ENCODE data around the gene SPINK2.
A peak's percentile ranks its signal among the peaks of the same experiment; 100 is the strongest.

SPINK2 gene

GRCh38 chr4:56828784-56829535, 7.5 kb upstream of the SPINK2 start:
- Histone ChIP-seq H3K36me3 (ENCODE audit: control insufficient read depth in 4 of 4, insufficient read depth in 4 of 4, low read length in 3 of 4) (no peaks in the 10 kb centered on the region), H3K27ac (ENCODE audit: insufficient read depth in 1 of 2, low read depth in 1 of 2, low read length in 2 of 2, poor library complexity in 1 of 2, severe bottlenecking in 2 of 2) (no peak overlapping the region), H3K27me3 (replicated peaks in 2 of 5; ENCODE audit: control insufficient read depth in 4 of 5, insufficient read depth in 5 of 5, low read length in 4 of 5) (no peaks in the 10 kb centered on the region), H3K4me1 (ENCODE audit: control extremely low read depth in 1 of 4, control insufficient read depth in 4 of 4, insufficient read depth in 4 of 4, low read length in 3 of 4) (peaks cover 0 to 20% (median 8%) of the 10 kb centered on the region in 4 experiments), H3K9me3 (ENCODE audit: control extremely low read depth in 1 of 5, control insufficient read depth in 4 of 5, insufficient read depth in 2 of 5, low read depth in 1 of 5, low read length in 4 of 5) (peaks cover 0 to 4% (median 0%) of the 10 kb centered on the region in 5 experiments), H3K4me3 (ENCODE audit: control insufficient read depth in 1 of 7, extremely low read depth in 1 of 7, insufficient read depth in 4 of 7, low read depth in 2 of 7, low read length in 6 of 7) (no peak overlapping the region)
- ChIA-PET POLR2A (interaction anchor here (0.7 kb wide), 1 partner anchor 26 kb away, joined by 3 read pairs; no protein-coding TSS in a partner anchor), CTCF (interaction anchor here (0.5 to 2.1 kb wide), 8 partner anchors 13 to 404 kb away, joined by 3 to 4 read pairs (median 3); partner anchors contain the start of genes PAICS and PPAT)
- 100% methylated on average over 1 of the region's 1 CpG for WGBS (ENCODE audit: insufficient coverage)
- DNase-seq = peak in 2 of 3 donors; percentile 43 to 62

- no peaks in the 10 kb centered on the region for H3K27me3 ChIP-seq (replicated peaks in 2 of 5; ENCODE audit: control insufficient read depth in 4 of 5, insufficient read depth in 5 of 5, low read length in 4 of 5)
- peaks cover 0 to 4% (median 0%) of the 10 kb centered on the region in 5 experiments for H3K9me3 ChIP-seq (ENCODE audit: control extremely low read depth in 1 of 5, control insufficient read depth in 4 of 5, insufficient read depth in 2 of 5, low read depth in 1 of 5, low read length in 4 of 5)
- H3K27ac ChIP-seq (ENCODE audit: insufficient read depth in 1 of 2, low read depth in 1 of 2, low read length in 2 of 2, poor library complexity in 1 of 2, severe bottlenecking in 2 of 2) = no peak overlapping the region
- H3K36me3 ChIP-seq (ENCODE audit: control insufficient read depth in 4 of 4, insufficient read depth in 4 of 4, low read length in 3 of 4) = peaks cover 0 to 3% (median 2%) of the 10 kb centered on the region in 4 experiments
- H3K4me3 ChIP-seq (ENCODE audit: control insufficient read depth in 1 of 7, extremely low read depth in 1 of 7, insufficient read depth in 4 of 7, low read depth in 2 of 7, low read length in 6 of 7) = no peak overlapping the region
- WGBS (ENCODE audit: insufficient coverage) = 100% methylated on average over 1 of the region's 2 CpGs
- CTCF ChIA-PET = interaction anchor here (1.1 to 6.7 kb wide), 2 partner anchors 12 to 19 kb away, joined by 3 to 38 read pairs; no protein-coding TSS in a partner anchor
- peaks cover 0 to 35% (median 23%) of the 10 kb centered on the region in 4 experiments for H3K4me1 ChIP-seq (ENCODE audit: control extremely low read depth in 1 of 4, control insufficient read depth in 4 of 4, insufficient read depth in 4 of 4, low read length in 3 of 4)
- POLR2A ChIA-PET = no interaction called here
- no peak for DNase-seq
Measured at GRCh38 chr4:56823933-56824600, 2.6 kb upstream of the SPINK2 start.

- Histone ChIP-seq H3K9me3 (ENCODE audit: control extremely low read depth in 1 of 5, control insufficient read depth in 4 of 5, insufficient read depth in 2 of 5, low read depth in 1 of 5, low read length in 4 of 5) (peaks cover 0 to 4% (median 0%) of the 10 kb centered on the region in 5 experiments), H3K27me3 (replicated peaks in 2 of 5; ENCODE audit: control insufficient read depth in 4 of 5, insufficient read depth in 5 of 5, low read length in 4 of 5) (no peaks in the 10 kb centered on the region), H3K27ac (ENCODE audit: insufficient read depth in 1 of 2, low read depth in 1 of 2, low read length in 2 of 2, poor library complexity in 1 of 2, severe bottlenecking in 2 of 2) (no peak overlapping the region), H3K36me3 (ENCODE audit: control insufficient read depth in 4 of 4, insufficient read depth in 4 of 4, low read length in 3 of 4) (peaks cover 0 to 18% (median 10%) of the 10 kb centered on the region in 4 experiments), H3K4me1 (ENCODE audit: control extremely low read depth in 1 of 4, control insufficient read depth in 4 of 4, insufficient read depth in 4 of 4, low read length in 3 of 4) (peaks cover 0 to 45% (median 20%) of the 10 kb centered on the region in 4 experiments), H3K4me3 (ENCODE audit: control insufficient read depth in 1 of 7, extremely low read depth in 1 of 7, insufficient read depth in 4 of 7, low read depth in 2 of 7, low read length in 6 of 7) (peak overlapping the region in 1 of 7 experiments; percentile 95)
- CTCF ChIA-PET = interaction anchor here (3.0 to 6.7 kb wide), 2 partner anchors 12 to 18 kb away, joined by 9 to 38 read pairs; no protein-coding TSS in a partner anchor
- DNase-seq = no peak
- no CpG with 5 or more reads among the region's 1 CpG for WGBS (ENCODE audit: insufficient coverage)
- POLR2A ChIA-PET = no interaction called here
Measured at GRCh38 chr4:56818797-56819196, 2.7 kb downstream of the SPINK2 start.

GRCh38 chr4:56817840-56818491, 3.5 kb downstream of the SPINK2 start:
- H3K4me1 ChIP-seq (ENCODE audit: control extremely low read depth in 1 of 4, control insufficient read depth in 4 of 4, insufficient read depth in 4 of 4, low read length in 3 of 4) = peaks cover 0 to 46% (median 20%) of the 10 kb centered on the region in 4 experiments
- DNase-seq = peak in 2 of 3 donors; percentile 33 to 39
- POLR2A ChIA-PET = no interaction called here
- H3K9me3 ChIP-seq (ENCODE audit: control extremely low read depth in 1 of 5, control insufficient read depth in 4 of 5, insufficient read depth in 2 of 5, low read depth in 1 of 5, low read length in 4 of 5) = peaks cover 0 to 4% (median 0%) of the 10 kb centered on the region in 5 experiments
- H3K27me3 ChIP-seq (replicated peaks in 2 of 5; ENCODE audit: control insufficient read depth in 4 of 5, insufficient read depth in 5 of 5, low read length in 4 of 5) = no peaks in the 10 kb centered on the region
- peak overlapping the region in 1 of 7 experiments; percentile 9 for H3K4me3 ChIP-seq (ENCODE audit: control insufficient read depth in 1 of 7, extremely low read depth in 1 of 7, insufficient read depth in 4 of 7, low read depth in 2 of 7, low read length in 6 of 7)
- CTCF ChIA-PET = interaction anchor here (1.6 to 3.0 kb wide), 2 partner anchors 11 to 14 kb away, joined by 4 to 9 read pairs; no protein-coding TSS in a partner anchor
- no peak overlapping the region for H3K27ac ChIP-seq (ENCODE audit: insufficient read depth in 1 of 2, low read depth in 1 of 2, low read length in 2 of 2, poor library complexity in 1 of 2, severe bottlenecking in 2 of 2)
- H3K36me3 ChIP-seq (ENCODE audit: control insufficient read depth in 4 of 4, insufficient read depth in 4 of 4, low read length in 3 of 4) = peaks cover 0 to 21% (median 11%) of the 10 kb centered on the region in 4 experiments
- 97% methylated on average over 3 of the region's 5 CpGs for WGBS (ENCODE audit: insufficient coverage)

GRCh38 chr4:56806666-56807065, 14.8 kb downstream of the SPINK2 start:
- CTCF ChIA-PET = interaction anchor here (1.0 to 1.5 kb wide), 4 partner anchors 9 to 30 kb away, joined by 3 to 9 read pairs (median 4); no protein-coding TSS in a partner anchor
- H3K27ac ChIP-seq (ENCODE audit: insufficient read depth in 1 of 2, low read depth in 1 of 2, low read length in 2 of 2, poor library complexity in 1 of 2, severe bottlenecking in 2 of 2) = no peak overlapping the region
- POLR2A ChIA-PET = no interaction called here
- H3K4me3 ChIP-seq (ENCODE audit: control insufficient read depth in 1 of 7, extremely low read depth in 1 of 7, insufficient read depth in 4 of 7, low read depth in 2 of 7, low read length in 6 of 7) = no peak overlapping the region
- peak in 2 of 3 donors; percentile 35 to 53 for DNase-seq
- WGBS (ENCODE audit: insufficient coverage) = 44% methylated on average over 1 of the region's 1 CpG
- H3K27me3 ChIP-seq (replicated peaks in 2 of 5; ENCODE audit: control insufficient read depth in 4 of 5, insufficient read depth in 5 of 5, low read length in 4 of 5) = no peaks in the 10 kb centered on the region
- peaks cover 2 to 24% (median 7%) of the 10 kb centered on the region in 4 experiments for H3K36me3 ChIP-seq (ENCODE audit: control insufficient read depth in 4 of 4, insufficient read depth in 4 of 4, low read length in 3 of 4)
- no peaks in the 10 kb centered on the region for H3K9me3 ChIP-seq (ENCODE audit: control extremely low read depth in 1 of 5, control insufficient read depth in 4 of 5, insufficient read depth in 2 of 5, low read depth in 1 of 5, low read length in 4 of 5)
- H3K4me1 ChIP-seq (ENCODE audit: control extremely low read depth in 1 of 4, control insufficient read depth in 4 of 4, insufficient read depth in 4 of 4, low read length in 3 of 4) = peaks cover 3 to 50% (median 39%) of the 10 kb centered on the region in 4 experiments

GRCh38 chr4:56804551-56804950, 16.9 kb downstream of the SPINK2 start:
- H3K27me3 ChIP-seq (replicated peaks in 2 of 5; ENCODE audit: control insufficient read depth in 4 of 5, insufficient read depth in 5 of 5, low read length in 4 of 5) = no peaks in the 10 kb centered on the region
- peaks cover 3 to 54% (median 44%) of the 10 kb centered on the region in 4 experiments for H3K4me1 ChIP-seq (ENCODE audit: control extremely low read depth in 1 of 4, control insufficient read depth in 4 of 4, insufficient read depth in 4 of 4, low read length in 3 of 4)
- ChIA-PET POLR2A (interaction anchor here (0.5 to 1.5 kb wide), 3 partner anchors 16 to 150 kb away, joined by 3 to 5 read pairs (median 3); no protein-coding TSS in a partner anchor), CTCF (interaction anchor here (1.1 to 2.6 kb wide), 8 partner anchors 12 to 368 kb away, joined by 3 to 15 read pairs (median 4); partner anchors contain the start of genes NOA1, PAICS and SPINK2)
- H3K4me3 ChIP-seq (ENCODE audit: control insufficient read depth in 1 of 7, extremely low read depth in 1 of 7, insufficient read depth in 4 of 7, low read depth in 2 of 7, low read length in 6 of 7) = peak overlapping the region in 1 of 7 experiments; percentile 24
- peaks cover 0 to 8% (median 3%) of the 10 kb centered on the region in 4 experiments for H3K36me3 ChIP-seq (ENCODE audit: control insufficient read depth in 4 of 4, insufficient read depth in 4 of 4, low read length in 3 of 4)
- peak overlapping the region in 1 of 2 experiments; percentile 34 for H3K27ac ChIP-seq (ENCODE audit: insufficient read depth in 1 of 2, low read depth in 1 of 2, low read length in 2 of 2, poor library complexity in 1 of 2, severe bottlenecking in 2 of 2)
- no CpG with 5 or more reads among the region's 1 CpG for WGBS (ENCODE audit: insufficient coverage)
- H3K9me3 ChIP-seq (ENCODE audit: control extremely low read depth in 1 of 5, control insufficient read depth in 4 of 5, insufficient read depth in 2 of 5, low read depth in 1 of 5, low read length in 4 of 5) = no peaks in the 10 kb centered on the region
- DNase-seq = peak; percentile 87 to 93 (median 89)
